Gastrocnemius medialis (tissue), 4 donors: Measurements from ENCODE around the gene CCDC187. TPM values are rescaled to one million over a fixed set of nuclear protein-coding genes. Genes with fewer than 3 reads are reported as not detected.

ENCODE experiments used
- ATAC-seq, 2 donors: fragments of 150-250 bp; one replicate each; pipeline ENCODE4 v1.9.1; 2016
- DNase-seq, 2 donors: peaks; one replicate each; pipeline ENCODE4 v3.0.0-alpha.2; 2019
- H3K27ac ChIP-seq, 4 donors: fragments of 200-600 bp; sonication (generic); 1 replicate in 1 of 4; 2 replicates in 3 of 4; pipeline ENCODE4 v1.5.1; 2016 to 2018; ENCODE audit warnings: mild to moderate bottlenecking in 2 of 4, moderate library complexity in 1 of 4
- H3K27me3 ChIP-seq, 3 donors: fragments of 200-600 bp; sonication (generic) in 2 of 3; 1 replicate in 1 of 3; 2 replicates in 2 of 3; pipeline versions ENCODE4 v1.5.1 to v1.6.0; 2016 to 2019; ENCODE audit warnings: mild to moderate bottlenecking in 1 of 3, moderate library complexity in 1 of 3
- H3K36me3 ChIP-seq, 2 donors: fragments of 200-600 bp; sonication (generic) in 1 of 2; one replicate each; pipeline ENCODE4 v1.5.1; 2017 to 2018
- H3K4me1 ChIP-seq, 2 donors: fragments of 200-600 bp; sonication (generic) in 1 of 2; one replicate each; pipeline ENCODE4 v1.5.1; 2016 to 2017; ENCODE audit warnings: mild to moderate bottlenecking in 2 of 2
- H3K4me3 ChIP-seq, 4 donors: fragments of 200-600 bp; sonication (generic) in 3 of 4; 1 replicate in 1 of 4; 2 replicates in 3 of 4; pipeline ENCODE4 v1.5.1; 2016 to 2019; ENCODE audit warnings: mild to moderate bottlenecking in 2 of 4
- H3K9me3 ChIP-seq, 3 donors: fragments of 200-600 bp; sonication (generic) in 2 of 3; 1 replicate in 1 of 3; 2 replicates in 2 of 3; pipeline ENCODE4 v1.5.1; 2016 to 2019
- POLR2A ChIP-seq, 2 donors: fragments of 450-650 bp; IDR thresholded peaks; one replicate each; pipeline ENCODE4 v1.6.1; 2017; ENCODE audit warnings: antibody characterized with exemption in 2 of 2, mild to moderate bottlenecking in 2 of 2, moderate library complexity in 2 of 2
- in situ Hi-C, 4 donors: fragments of 200-750 bp; cut with MboI; loops; one replicate each; pipeline versions ENCODE4 v1.15.0 to v1.8.0; 2017; ENCODE audit warnings: low sequenced_read_pairs in 4 of 4
- intact Hi-C: fragments of 100-400 bp; cut with DNase I; formaldehyde crosslinking; loops from one replicate; pipeline ENCODE4 v1.15.1; 2023; ENCODE audit warnings: low total_unique reads
- total RNA-seq, 4 donors: library from RNA; depleted of rRNA; stranded (reverse); fragments of >200 nt; gene quantifications; one replicate each; pipeline versions ENCODE4 v1.1.0 to v1.2.3, GENCODE V29; 2016
- TF ChIP-seq, protein P1 (sequence below), 5 experiments: fragments of 450-650 bp in 3 of 5; fragments of 200-600 bp in 2 of 5; sonication (generic) in 2 of 5; IDR thresholded peaks in 4 of 5; conservative IDR thresholded peaks in 1 of 5; 1 replicate in 4 of 5; 2 replicates in 1 of 5; pipeline ENCODE4 v1.5.1; 2016 to 2019; ENCODE audit warnings: antibody characterized with exemption in 5 of 5, mild to moderate bottlenecking in 3 of 5, moderate library complexity in 3 of 5

CCDC187 gene
- total RNA-seq, 4 donors from 2014 or later: not detected

GRCh38 chr9:136206602-136207275, 97.2 kb downstream of the CCDC187 start:
- no peak overlapping the region for H3K4me3 ChIP-seq
- no peaks in the 10 kb centered on the region for H3K4me1 ChIP-seq
- no peak for TF ChIP-seq POLR2A (IDR thresholded peaks at IDR 0.05)
- TF ChIP-seq, protein P1, sequence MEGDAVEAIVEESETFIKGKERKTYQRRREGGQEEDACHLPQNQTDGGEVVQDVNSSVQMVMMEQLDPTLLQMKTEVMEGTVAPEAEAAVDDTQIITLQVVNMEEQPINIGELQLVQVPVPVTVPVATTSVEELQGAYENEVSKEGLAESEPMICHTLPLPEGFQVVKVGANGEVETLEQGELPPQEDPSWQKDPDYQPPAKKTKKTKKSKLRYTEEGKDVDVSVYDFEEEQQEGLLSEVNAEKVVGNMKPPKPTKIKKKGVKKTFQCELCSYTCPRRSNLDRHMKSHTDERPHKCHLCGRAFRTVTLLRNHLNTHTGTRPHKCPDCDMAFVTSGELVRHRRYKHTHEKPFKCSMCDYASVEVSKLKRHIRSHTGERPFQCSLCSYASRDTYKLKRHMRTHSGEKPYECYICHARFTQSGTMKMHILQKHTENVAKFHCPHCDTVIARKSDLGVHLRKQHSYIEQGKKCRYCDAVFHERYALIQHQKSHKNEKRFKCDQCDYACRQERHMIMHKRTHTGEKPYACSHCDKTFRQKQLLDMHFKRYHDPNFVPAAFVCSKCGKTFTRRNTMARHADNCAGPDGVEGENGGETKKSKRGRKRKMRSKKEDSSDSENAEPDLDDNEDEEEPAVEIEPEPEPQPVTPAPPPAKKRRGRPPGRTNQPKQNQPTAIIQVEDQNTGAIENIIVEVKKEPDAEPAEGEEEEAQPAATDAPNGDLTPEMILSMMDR (IDR thresholded peaks at IDR 0.05 in 4 of 5, conservative IDR thresholded peaks at IDR 0.05 in 1 of 5): no peak
- in situ Hi-C loops: no loop called here
- intact Hi-C loops: no loop called here
- ATAC-seq (no peak), DNase-seq (no peak)
- peaks cover 0 to 26% of the 10 kb centered on the region in 2 donors for H3K36me3 ChIP-seq
- H3K9me3 ChIP-seq: no peaks in the 10 kb centered on the region
- H3K27me3 ChIP-seq: peaks cover 25 to 35% (median 28%) of the 10 kb centered on the region in 3 donors
- H3K27ac ChIP-seq: no peak overlapping the region

DNA sequence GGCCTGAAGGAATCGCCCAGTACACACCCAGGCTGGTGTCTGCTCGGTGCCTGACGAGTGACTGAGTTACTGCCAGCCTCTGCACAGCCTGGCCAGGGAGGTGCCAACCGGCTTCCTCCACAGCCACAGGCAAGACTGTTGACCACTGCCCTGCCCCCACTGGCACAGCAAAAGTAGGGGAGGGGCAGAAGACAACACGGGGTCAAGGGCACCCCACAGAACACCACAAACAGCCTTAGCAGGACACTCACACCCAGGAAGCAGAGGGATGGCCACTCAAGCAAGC, 98.2 kb downstream of the CCDC187 start:
- in situ Hi-C loops (no loop called here), intact Hi-C loops (no loop called here)
- Histone ChIP-seq H3K36me3 (peaks cover 0 to 15% of the 10 kb centered on the region in 2 donors), H3K27ac (no peak overlapping the region), H3K27me3 (peaks cover 35 to 45% (median 38%) of the 10 kb centered on the region in 3 donors), H3K4me3 (no peak overlapping the region), H3K9me3 (no peaks in the 10 kb centered on the region), H3K4me1 (no peaks in the 10 kb centered on the region)
- DNase-seq (no peak), ATAC-seq (no peak)
- TF ChIP-seq POLR2A (IDR thresholded peaks at IDR 0.05): no peak
- TF ChIP-seq, protein P1 (IDR thresholded peaks at IDR 0.05 in 4 of 5, conservative IDR thresholded peaks at IDR 0.05 in 1 of 5): no peak

DNA sequence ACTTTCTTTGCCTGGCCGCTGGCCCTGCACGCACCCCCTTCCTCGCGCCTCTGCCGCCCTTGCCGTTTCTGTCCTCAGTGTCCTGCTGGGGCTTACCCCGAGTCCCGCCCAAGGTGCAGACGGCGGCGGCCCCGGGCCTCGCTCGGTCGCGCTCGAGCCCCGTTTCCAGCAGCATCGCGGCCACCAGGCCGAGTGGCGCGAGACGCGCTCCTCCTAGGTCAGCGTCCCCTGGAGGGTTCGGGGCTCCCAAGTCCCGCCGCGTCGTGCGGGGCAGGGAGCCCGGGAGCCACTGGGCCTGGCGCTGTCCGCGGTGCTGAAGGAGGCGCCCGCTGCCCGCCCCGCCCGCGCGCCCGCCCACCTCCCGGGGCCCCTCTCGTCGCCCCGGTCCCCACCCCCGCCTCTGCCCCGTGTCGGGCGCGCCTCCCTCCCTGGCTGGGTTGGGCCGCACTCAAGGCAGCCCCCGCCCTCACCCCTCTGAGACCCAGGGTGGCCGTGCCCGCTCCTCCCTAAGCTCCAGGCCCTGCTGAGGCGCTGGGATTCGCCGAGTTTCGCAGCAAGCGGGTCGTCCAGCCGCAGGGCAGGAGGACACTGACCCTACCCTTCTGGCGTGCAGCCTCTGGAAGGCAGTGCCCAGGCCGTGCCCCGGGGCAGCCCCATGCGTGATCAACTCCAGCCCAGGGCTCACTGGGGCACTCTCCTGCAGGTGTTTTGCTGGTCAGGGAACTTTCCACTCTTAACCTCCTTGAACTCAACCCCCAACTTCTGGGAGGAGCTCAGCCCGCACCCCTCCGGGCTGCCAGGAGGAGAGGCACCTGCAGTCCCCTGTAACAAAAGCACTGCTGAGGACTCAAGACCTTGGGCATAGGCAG, 98.8 kb downstream of the CCDC187 start, which contains the start of gene LHX3:
Gene LHX3, minus strand, starts transcription at position 291 of the 869 bp plus-strand sequence. Its CDS starts 116 bp downstream, at position 175.
- H3K9me3 ChIP-seq: no peaks in the 10 kb centered on the region
- H3K4me1 ChIP-seq: no peaks in the 10 kb centered on the region
- peaks cover 41 to 51% (median 44%) of the 10 kb centered on the region in 3 donors for H3K27me3 ChIP-seq
- intact Hi-C loops (no loop called here), in situ Hi-C loops (no loop called here)
- ATAC-seq (no peak), DNase-seq (no peak)
- TF ChIP-seq POLR2A (IDR thresholded peaks at IDR 0.05): no peak
- TF ChIP-seq, protein P1 (IDR thresholded peaks at IDR 0.05 in 4 of 5, conservative IDR thresholded peaks at IDR 0.05 in 1 of 5): no peak
- peaks cover 0 to 12% of the 10 kb centered on the region in 2 donors for H3K36me3 ChIP-seq
- no peak within 1 kb of the TSS for H3K27ac ChIP-seq
- H3K4me3 ChIP-seq: no peak within 1 kb of the TSS

DNA sequence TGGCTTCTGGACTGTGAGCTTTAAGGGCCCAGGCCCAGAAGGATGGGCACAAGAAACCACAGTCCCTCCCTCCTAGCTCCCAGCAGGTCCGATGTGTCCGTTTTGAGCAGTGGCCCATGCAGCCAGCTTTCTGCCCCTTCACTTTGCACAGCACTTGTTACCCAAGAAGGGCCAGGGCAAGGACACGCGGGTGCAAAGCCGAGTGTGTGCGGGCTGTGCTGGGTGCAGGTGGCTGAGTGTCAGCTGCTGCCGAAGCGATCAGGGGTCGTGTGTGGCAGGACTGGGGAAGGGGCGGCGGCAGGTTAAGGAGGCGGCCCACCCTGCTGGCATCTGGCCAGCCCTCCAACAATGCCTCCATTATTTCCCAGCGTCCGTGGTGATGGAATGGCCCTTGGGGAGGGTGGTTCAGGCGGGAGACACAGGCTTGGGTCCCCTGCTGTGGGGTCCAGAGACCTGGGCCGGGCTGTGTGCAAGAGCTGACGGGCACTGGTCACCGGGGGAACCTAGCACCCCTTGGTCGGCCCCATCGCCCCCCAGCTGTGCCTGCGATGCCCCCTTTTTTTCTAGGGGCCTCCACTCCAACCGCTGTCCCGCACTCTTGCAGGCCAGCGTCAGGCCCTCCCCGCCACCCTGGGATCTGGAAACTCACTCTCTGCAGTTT, 99.6 kb downstream of the CCDC187 start:
- Histone ChIP-seq H3K9me3 (no peaks in the 10 kb centered on the region), H3K36me3 (peaks cover 0 to 7% of the 10 kb centered on the region in 2 donors), H3K4me3 (no peak overlapping the region), H3K27me3 (peaks cover 49 to 59% (median 52%) of the 10 kb centered on the region in 3 donors), H3K4me1 (no peaks in the 10 kb centered on the region), H3K27ac (no peak overlapping the region)
- DNase-seq (no peak), ATAC-seq (no peak)
- intact Hi-C loops: no loop called here
- TF ChIP-seq, protein P1 (IDR thresholded peaks at IDR 0.05 in 4 of 5, conservative IDR thresholded peaks at IDR 0.05 in 1 of 5): no peak
- TF ChIP-seq POLR2A (IDR thresholded peaks at IDR 0.05): no peak
- in situ Hi-C loops: no loop called here
